HG03196 (cell line): ENCODE data around the gene SIGMAR1.
A peak's percentile ranks its signal among the peaks of the same experiment; 100 is the strongest.
"Not testable (repeated sequence)": the region's sequence is repeated elsewhere in the genome, so short reads cannot be mapped to it uniquely, and the experiment has no call there.

ENCODE experiments used
- ATAC-seq: cut with Tn5 transposase; IDR thresholded peaks from one replicate; pipeline ENCODE4 v1.9.1; 2021; ENCODE audit not compliant: unreplicated experiment

Gene SIGMAR1

DNA sequence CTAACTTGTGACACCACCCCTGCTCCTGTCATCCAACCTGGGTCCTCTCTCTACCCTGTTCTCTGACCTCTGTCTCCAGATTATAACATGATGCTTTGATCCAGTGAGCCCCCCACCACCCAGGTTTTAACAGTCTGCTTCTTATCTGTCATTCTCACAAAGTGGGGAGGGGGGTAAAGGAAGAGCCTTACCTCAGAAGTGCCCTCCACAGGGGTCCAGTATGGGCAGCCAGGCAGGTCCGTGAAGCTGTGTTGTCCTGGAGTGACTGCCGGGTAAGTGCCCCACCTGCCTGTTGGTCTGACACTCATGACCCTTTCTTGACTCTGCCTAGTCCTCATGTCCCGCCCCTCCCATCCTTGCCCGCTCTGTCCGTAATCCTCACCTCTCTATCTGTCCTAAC lies 17.8 kb upstream of the SIGMAR1 start:
- ATAC-seq, result no peak

DNA sequence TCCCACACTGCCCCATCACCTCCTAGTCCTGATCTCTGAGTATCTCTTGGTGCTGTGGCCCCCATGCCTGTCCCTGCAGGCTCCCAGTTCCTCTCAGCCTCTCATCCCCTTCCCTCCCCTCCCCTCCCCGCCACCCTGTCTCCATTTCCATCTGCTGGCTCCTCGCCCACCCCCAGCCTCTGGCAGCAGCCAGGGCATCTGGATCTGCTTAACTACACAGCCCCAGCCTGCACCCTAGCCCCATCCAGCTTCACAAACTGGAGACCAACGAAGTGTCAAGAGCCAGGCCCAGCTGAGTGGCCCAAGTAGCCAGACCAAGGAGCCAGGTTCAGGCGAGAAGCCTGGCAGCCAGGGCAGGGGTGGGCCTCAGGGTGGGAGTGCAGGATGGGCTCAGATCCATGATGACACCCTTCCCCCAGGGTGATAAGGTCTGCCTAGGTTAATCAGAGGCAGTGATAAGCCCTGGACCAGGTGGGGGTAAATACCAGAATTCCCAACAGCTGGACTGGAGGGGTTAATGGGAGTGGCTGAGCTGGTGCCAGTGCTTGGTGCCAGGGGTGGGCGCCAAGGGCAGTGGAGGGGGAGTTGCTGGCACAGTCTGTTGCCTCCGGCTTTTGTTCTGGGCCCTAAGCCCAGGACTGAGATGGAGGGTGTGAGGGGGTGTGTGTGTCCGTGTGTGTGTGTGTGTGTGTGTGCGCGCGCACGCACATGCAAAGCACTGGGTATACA lies 16.9 kb upstream of the SIGMAR1 start:
- ATAC-seq, result no peak

DNA sequence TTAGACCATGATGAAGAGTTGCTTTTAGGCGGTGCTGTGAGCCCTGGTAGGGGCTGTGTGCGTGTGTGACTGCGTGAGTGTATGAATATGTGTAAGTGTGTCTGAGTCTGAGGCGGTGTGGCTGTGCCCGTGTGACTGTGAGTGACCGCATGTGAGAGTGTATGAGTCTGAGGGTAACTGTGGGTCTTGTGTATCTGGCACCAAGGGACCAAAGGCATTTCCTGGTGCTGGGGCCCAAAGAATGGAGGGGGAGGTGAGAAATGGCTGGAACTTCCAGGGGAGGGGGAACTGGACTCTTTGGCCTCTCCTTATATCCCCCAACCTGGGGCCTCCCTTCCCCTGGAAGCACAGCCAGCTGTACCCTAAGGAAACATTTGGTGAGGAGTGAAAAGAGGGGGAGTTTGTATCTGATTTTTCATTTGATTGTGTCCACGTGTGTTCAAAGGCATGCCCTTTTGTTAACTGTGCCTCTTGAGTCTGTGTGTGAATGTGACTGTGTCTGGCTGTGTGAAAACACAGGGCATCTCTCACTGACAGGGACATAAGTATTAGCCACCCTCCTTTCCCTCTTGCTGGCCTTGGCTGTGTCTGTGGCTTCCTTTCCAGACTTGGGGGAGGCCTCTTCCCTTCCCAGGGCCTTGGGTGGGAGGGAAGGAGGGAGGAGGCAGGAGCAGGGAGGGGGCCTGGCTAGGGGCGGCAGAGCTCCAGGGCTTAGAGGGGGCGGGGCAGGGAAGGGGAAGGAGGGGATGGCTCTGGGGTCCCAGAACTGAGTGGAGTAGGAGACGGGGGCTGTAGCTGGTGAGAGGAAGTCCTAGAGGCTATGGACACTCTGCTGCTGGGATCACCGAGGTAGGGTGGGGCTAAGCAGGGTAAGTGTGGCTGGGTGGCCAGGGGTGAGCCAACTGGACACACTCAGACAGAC lies 15.8 kb upstream of the SIGMAR1 start:
- no peak for ATAC-seq

- ATAC-seq, result no peak
Observed at GRCh38 chr9:34652602-34653000, 15.0 kb upstream of the SIGMAR1 start.

- ATAC-seq, result no peak
Observed at GRCh38 chr9:34651876-34652601, 14.5 kb upstream of the SIGMAR1 start, which contains the start of gene IL11RA. IL11RA (plus strand) TSS chr9:34652185; CDS start chr9:34655218, 3,033 bp downstream.

DNA sequence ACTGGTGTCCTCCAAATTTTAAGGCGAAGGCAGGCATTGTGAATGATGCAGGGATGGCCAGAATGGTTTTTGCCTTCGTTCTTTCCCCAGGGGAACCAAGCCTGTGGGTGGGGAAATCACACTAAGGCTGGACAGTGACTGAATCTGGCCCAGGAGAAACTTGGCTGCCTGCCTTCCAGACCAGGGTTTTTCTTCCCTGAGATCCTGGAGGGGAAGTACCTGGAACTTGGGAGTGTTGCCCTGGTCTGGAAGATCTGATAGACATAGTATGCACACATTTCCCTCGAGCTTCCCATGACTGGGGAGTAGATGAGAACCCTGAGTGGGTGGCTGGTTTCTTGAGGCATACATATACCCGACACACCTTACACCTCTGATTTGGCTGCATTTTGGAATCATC lies 13.7 kb upstream of the SIGMAR1 start:
- ATAC-seq, result no peak

- no peak for ATAC-seq
Observed at GRCh38 chr9:34650816-34651215, 13.2 kb upstream of the SIGMAR1 start.

DNA sequence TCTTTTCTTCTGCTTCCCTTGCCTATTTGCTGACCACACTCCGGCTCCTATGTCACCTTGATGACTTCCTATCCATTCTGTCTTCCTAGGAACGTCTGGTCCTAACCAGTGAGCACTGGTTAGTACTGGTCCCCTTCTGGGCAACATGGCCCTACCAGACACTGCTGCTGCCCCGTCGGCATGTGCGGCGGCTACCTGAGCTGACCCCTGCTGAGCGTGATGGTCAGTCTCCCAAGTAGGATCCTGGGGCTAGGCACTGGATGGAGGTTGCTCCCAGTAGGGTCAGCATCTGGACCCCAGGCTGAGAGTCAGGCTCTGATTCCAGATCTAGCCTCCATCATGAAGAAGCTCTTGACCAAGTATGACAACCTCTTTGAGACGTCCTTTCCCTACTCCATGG lies 11.1 kb upstream of the SIGMAR1 start:
- ATAC-seq, result no peak

- ATAC-seq, result no peak
Observed at GRCh38 chr9:34647651-34648050, 10.1 kb upstream of the SIGMAR1 start.

DNA sequence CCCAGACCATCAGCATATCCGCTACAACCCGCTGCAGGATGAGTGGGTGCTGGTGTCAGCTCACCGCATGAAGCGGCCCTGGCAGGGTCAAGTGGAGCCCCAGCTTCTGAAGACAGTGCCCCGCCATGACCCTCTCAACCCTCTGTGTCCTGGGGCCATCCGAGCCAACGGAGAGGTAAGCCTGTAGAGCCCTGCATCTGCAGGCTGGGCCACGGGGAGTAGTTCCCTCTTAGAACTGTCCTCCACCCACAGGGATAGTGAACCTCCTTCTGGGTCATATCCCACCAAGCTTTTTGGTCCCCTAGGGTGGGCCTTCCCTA lies 9.5 kb upstream of the SIGMAR1 start:
- ATAC-seq, result no peak

GRCh38 chr9:34646211-34647083 lies 8.9 kb upstream of the SIGMAR1 start, which contains the start of gene GALT:
GALT (plus strand) TSS chr9:34646675; CDS start chr9:34646705, 30 bp downstream.
- ATAC-seq, result peak; percentile 82

DNA sequence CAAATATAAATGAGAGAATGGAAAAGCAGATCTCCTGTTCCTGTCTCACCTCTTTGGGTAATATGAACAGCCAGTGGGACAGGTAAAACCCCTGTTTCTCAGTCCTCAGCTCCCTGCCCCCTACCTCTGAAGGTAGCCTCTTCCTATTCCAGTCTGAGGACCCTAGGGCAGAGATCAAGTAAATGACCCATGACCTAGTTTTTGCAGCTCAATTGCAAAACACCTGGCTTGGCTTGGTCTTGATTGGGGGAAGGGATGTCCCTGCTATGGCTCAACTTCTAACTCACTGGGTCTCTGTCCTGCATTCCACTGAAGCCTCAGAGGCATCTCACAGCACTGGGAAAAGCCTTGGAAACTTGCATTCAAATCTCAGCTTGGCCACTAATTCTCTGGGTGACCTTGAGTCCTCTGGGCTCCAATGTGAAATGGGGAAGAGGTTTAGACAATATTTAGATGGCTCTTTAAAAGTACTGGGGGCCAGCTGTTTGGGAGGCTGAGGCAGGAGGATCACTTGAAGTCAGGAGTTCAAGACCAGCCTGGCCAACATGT lies 7.3 kb upstream of the SIGMAR1 start:
- ATAC-seq, result no peak

GRCh38 chr9:34642679-34643078 lies 5.1 kb upstream of the SIGMAR1 start:
- no peak for ATAC-seq

DNA sequence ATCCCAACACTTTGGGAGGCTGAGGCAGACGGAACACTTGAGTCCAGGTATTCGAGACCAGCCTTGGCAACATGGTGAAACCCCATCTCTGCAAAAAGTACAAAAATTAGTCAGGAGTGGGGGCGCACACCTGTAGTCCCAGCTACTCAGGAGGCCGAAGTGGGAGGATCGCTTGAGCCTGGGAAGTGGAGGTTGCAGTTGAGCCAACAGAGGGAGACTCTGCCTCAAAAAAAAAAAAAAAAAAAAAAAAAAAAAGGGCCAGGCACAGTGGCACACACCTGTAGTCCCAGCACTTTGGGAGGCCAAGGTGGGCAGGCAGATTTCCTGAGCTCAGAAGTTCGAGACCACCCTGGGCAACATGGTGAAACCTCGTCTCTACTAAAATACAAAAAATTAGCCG lies 1.7 kb upstream of the SIGMAR1 start:
- not testable (repeated sequence) for ATAC-seq

DNA sequence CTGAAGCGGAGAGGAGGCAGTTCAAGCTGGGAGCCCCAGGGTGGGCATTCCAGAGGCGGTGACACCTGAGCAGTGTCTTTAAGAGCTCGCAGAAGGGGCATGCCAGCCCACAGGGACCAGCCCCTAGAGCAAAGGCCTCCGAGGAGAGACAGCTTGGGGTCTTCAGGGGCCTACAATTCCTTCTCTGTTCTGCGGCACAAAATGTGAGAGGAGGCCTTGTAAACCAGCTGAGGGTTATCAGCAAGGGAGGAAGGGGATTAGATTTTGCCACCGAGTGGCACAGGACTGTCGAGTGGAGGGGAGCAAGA lies 505 bp upstream of the SIGMAR1 start:
- no peak for ATAC-seq

GRCh38 chr9:34636791-34637355 lies 714 bp downstream of the SIGMAR1 start:
- peak; percentile 7 for ATAC-seq

DNA sequence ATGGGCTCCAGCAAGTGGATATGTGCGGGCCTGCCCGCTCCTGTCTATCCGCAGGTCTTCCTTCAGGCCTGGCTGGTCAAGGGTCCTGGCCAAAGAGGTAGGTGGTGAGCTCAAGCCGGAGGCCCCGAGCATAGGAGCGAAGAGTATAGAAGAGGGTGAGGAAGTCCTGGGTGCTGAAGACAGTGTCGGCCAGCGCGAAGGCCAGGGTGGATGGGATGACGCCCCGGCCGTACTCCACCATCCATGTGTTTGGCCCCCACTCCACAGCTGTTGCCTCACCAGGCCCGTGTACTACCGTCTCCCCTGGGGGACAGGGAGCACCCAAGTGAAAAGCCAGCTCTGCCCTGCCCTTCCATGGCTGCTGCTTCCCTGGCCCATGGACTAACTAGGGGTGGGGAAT lies 2.0 kb downstream of the SIGMAR1 start:
- ATAC-seq, result no peak

DNA sequence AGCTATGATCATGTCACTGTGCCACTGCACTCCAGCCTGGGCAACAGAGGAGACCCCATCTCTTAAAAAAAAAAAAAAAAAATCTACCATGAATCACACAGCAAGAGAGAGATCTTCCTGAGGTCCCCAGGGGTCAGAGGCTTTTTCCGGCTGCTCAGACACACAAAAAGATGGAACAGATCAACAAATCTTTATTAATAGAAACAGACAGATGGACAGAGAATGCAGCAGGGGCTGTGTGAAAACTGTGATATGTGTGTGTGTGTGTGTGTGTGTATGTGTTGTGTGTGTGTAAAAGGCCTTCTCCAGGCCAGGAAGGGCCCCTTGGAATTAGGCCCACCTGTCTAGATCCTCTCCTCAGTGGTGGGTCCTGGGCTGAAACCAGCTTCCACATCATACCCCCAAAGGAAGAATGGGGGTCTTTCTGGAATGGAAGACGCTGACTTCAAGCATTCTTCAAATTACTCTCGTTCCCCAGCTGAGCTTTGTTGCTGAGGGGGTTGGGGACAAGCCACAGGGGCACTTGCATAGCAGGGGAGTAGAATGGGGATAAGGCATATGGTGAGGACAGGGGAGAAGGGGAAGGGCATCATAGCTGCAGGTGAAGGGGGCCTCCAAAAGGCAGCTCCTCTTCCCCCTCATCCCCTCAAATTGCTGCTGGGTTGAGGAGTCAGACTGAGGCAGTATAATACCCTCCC lies 2.9 kb downstream of the SIGMAR1 start:
- ATAC-seq, result no peak

DNA sequence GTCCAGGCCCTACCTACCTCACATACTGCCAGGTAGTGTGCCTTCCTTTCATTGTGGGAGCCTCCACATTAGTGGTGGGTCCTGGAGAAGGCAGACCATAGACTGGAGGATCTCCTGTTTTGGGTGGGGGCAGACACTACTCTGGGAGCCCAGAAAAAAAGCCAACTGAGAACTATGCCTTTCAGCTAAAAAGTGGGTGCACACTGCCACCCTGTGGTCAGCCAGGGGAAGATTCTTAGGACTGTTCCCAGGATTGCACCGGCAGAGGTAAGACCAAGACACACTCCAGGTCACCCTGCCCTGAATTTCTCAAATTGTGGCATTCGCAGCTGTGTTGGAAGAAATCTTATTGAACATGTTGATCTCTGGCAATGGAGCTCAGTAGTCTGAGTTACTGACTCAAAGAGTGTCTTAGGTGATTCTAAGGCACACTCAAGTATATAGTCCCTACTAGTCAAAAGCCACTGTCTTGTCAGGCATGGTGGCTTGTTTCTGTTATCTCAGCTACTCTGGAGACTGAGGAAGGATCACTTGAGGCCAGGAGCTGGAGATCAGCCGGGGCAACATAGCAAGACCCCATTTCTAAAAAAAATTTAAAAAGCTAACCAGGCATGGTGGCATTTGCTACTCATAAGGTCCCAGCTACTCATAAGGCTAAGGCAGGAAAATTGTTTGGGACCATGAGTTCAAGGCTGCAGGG lies 3.6 kb downstream of the SIGMAR1 start:
- ATAC-seq, result peak; percentile 32
